Measurements from ENCODE around the gene STC2. TPM values are rescaled to one million over a fixed set of nuclear protein-coding genes. Genes with fewer than 3 reads are reported as not detected.

The STC2 gene
- total and polyA plus RNA-seq, 2 experiments from 2014 or later = 184 to 330 TPM

DNA sequence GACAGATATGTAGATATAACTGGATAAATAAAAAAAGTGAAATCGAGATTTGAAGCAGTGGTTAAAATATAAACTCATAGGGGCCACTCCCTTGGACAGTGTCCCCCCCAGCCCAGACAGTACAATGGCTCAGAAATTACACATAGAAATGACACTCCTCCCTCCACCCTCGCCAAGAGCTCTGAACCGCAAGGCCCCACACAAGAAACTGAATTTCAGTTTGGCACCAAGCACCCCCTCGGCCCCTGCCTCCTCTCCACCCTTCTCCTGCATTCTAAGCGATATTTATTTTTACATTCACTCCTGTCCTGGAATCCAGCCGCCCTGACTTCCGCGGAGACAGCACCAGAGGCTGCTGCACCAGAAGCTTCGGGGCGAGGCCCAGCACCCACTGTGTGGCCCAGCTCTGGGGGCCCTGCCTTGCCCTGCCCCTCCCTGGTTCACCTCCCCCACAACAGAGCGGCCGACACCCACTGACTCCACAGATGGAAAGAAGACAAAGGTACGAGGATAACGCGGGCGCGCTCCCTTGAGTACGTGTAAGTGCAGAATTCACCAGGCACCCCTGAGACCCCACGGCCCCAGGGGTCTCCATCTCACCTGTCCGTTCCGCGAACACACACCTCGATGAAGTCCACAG lies 11.0 kb downstream of the STC2 start:
- WGBS, 2 experiments (ENCODE audit: low coverage in 1 of 2, low lambda C conversion rate in 2 of 2, missing lambda C conversion rate in 2 of 2) = 89 to 91% methylated on average over 23 of the region's 23 CpGs
- H2AFZ ChIP-seq = no peak overlapping the region
- peaks cover 83% of the 10 kb centered on the region for H3F3A ChIP-seq (ENCODE audit: insufficient read depth)
- peak overlapping the region; percentile 60 for H3K4me2 ChIP-seq (ENCODE audit: unreplicated experiment)
- DNase-seq = no peak
- peaks cover 57% of the 10 kb centered on the region for H3K36me3 ChIP-seq (ENCODE audit: low read depth)
- H3K9me2 ChIP-seq (ENCODE audit: insufficient read depth) = no peaks in the 10 kb centered on the region
- peak overlapping the region; percentile 84; the same call in 1 of the 2 replicates for H3K27ac ChIP-seq
- H4K20me1 ChIP-seq (ENCODE audit: insufficient read depth) = no peaks in the 10 kb centered on the region
- no peaks in the 10 kb centered on the region for H3K9me3 ChIP-seq (ENCODE audit: low read depth)
- no peaks in the 10 kb centered on the region for H3K27me3 ChIP-seq (replicated peaks; ENCODE audit: insufficient read depth)
- peaks cover 32% of the 10 kb centered on the region for H3K4me1 ChIP-seq (ENCODE audit: insufficient read depth)
- peak overlapping the region; percentile 66; the same call in 1 of the 2 replicates for H3K9ac ChIP-seq
- in situ Hi-C loops (cut with MboI) = no loop called here
- no peak overlapping the region for H3K4me3 ChIP-seq
- H3K79me2 ChIP-seq (ENCODE audit: insufficient read depth) = 0 out of 2 replicates have a peak, but pooled peaks cover 9% of the 10 kb centered on the region
- TF ChIP-seq EZH2phosphoT487 (IDR thresholded peaks at IDR 0.05; ENCODE audit: insufficient read depth, low read depth) (no peak), EZH2 (IDR thresholded peaks at IDR 0.05; ENCODE audit: insufficient read depth, poor library complexity, severe bottlenecking) (no peak)

GRCh38 chr5:173316339-173317020 lies 11.7 kb downstream of the STC2 start:
- peaks cover 25% of the 10 kb centered on the region for H3K4me1 ChIP-seq (ENCODE audit: insufficient read depth)
- H3K27ac ChIP-seq = peak overlapping the region; percentile 84
- H3K9me2 ChIP-seq (ENCODE audit: insufficient read depth) = no peaks in the 10 kb centered on the region
- H2AFZ ChIP-seq = no peak overlapping the region
- H3K27me3 ChIP-seq (replicated peaks; ENCODE audit: insufficient read depth) = no peaks in the 10 kb centered on the region
- no peaks in the 10 kb centered on the region for H4K20me1 ChIP-seq (ENCODE audit: insufficient read depth)
- peaks cover 78% of the 10 kb centered on the region for H3F3A ChIP-seq (ENCODE audit: insufficient read depth)
- 69 to 73% methylated on average over 6 of the region's 6 CpGs for WGBS, 2 experiments (ENCODE audit: low coverage in 1 of 2, low lambda C conversion rate in 2 of 2, missing lambda C conversion rate in 2 of 2)
- H3K9me3 ChIP-seq (ENCODE audit: low read depth) = no peaks in the 10 kb centered on the region
- TF ChIP-seq EZH2phosphoT487 (IDR thresholded peaks at IDR 0.05; ENCODE audit: insufficient read depth, low read depth) (no peak), EZH2 (IDR thresholded peaks at IDR 0.05; ENCODE audit: insufficient read depth, poor library complexity, severe bottlenecking) (no peak)
- peak overlapping the region; percentile 66 for H3K9ac ChIP-seq
- peak overlapping the region; percentile 60 for H3K4me2 ChIP-seq (ENCODE audit: unreplicated experiment)
- in situ Hi-C loops (cut with MboI) = no loop called here
- peak overlapping the region; percentile 39; the same call in 1 of the 2 replicates for H3K4me3 ChIP-seq
- 0 out of 2 replicates have a peak, but pooled peaks cover 8% of the 10 kb centered on the region for H3K79me2 ChIP-seq (ENCODE audit: insufficient read depth)
- no peak for DNase-seq
- H3K36me3 ChIP-seq (ENCODE audit: low read depth) = peaks cover 51% of the 10 kb centered on the region

- Histone ChIP-seq H3K4me3 (peak overlapping the region; percentile 39; the same call in 1 of the 2 replicates), H4K20me1 (ENCODE audit: insufficient read depth) (no peaks in the 10 kb centered on the region), H3F3A (ENCODE audit: insufficient read depth) (peaks cover 71% of the 10 kb centered on the region), H3K4me2 (ENCODE audit: unreplicated experiment) (peak overlapping the region; percentile 60), H3K27ac (peak overlapping the region; percentile 84), H3K9ac (peak overlapping the region; percentile 66), H3K27me3 (replicated peaks; ENCODE audit: insufficient read depth) (no peaks in the 10 kb centered on the region), H3K9me3 (ENCODE audit: low read depth) (no peaks in the 10 kb centered on the region), H3K4me1 (ENCODE audit: insufficient read depth) (peaks cover 29% of the 10 kb centered on the region), H3K36me3 (ENCODE audit: low read depth) (peaks cover 44% of the 10 kb centered on the region), H3K9me2 (ENCODE audit: insufficient read depth) (no peaks in the 10 kb centered on the region), H3K79me2 (ENCODE audit: insufficient read depth) (0 out of 2 replicates have a peak, but pooled peaks cover under 1% of the 10 kb centered on the region), H2AFZ (no peak overlapping the region)
- 21 to 22% methylated on average over 19 to 21 of the region's 21 CpGs for WGBS, 2 experiments (ENCODE audit: low coverage in 1 of 2, low lambda C conversion rate in 2 of 2, missing lambda C conversion rate in 2 of 2)
- TF ChIP-seq EZH2phosphoT487 (IDR thresholded peaks at IDR 0.05; ENCODE audit: insufficient read depth, low read depth) (no peak), EZH2 (IDR thresholded peaks at IDR 0.05; ENCODE audit: insufficient read depth, poor library complexity, severe bottlenecking) (no peak)
- DNase-seq = peak; percentile 90
- in situ Hi-C loops (cut with MboI) = no loop called here
Observed at GRCh38 chr5:173315495-173316338, 12.5 kb downstream of the STC2 start.
